Ascending aorta (tissue), 2 donors: Measurements from ENCODE around the gene PREX1. TPM values are rescaled to one million over a fixed set of nuclear protein-coding genes. Genes with fewer than 3 reads are reported as not detected.

Experiments used
- DNase-seq, 2 donors: peaks; one replicate each; pipeline ENCODE4 v3.0.0-alpha.2; 2019; ENCODE audit warnings: low spot score in 2 of 2
- H3K27ac ChIP-seq, 2 donors: fragments of 200-600 bp; sonication (generic); one replicate each; pipeline ENCODE4 v1.5.1; 2016 to 2017; ENCODE audit warnings: mild to moderate bottlenecking in 1 of 2
- H3K27me3 ChIP-seq: fragments of 200-600 bp; sonication (generic); one replicate; pipeline ENCODE4 v1.5.1; 2017
- H3K36me3 ChIP-seq, 2 donors: fragments of 200-600 bp; sonication (generic); one replicate each; pipeline ENCODE4 v1.5.1; 2016
- H3K4me1 ChIP-seq, 2 donors: fragments of 200-600 bp; sonication (generic); one replicate each; pipeline ENCODE4 v1.5.1; 2016 to 2017; ENCODE audit warnings: mild to moderate bottlenecking in 1 of 2
- H3K4me3 ChIP-seq, 2 donors: fragments of 200-600 bp; sonication (generic); one replicate each; pipeline ENCODE4 v1.5.1; 2016 to 2017; ENCODE audit warnings: mild to moderate bottlenecking in 1 of 2
- H3K9me3 ChIP-seq, 2 donors: fragments of 200-600 bp; sonication (generic); one replicate each; pipeline ENCODE4 v1.5.1; 2016
- intact Hi-C: fragments of 100-400 bp; cut with DNase I; formaldehyde crosslinking; loops from one replicate; pipeline ENCODE4 v1.15.1; 2023
- total RNA-seq: library from RNA; depleted of rRNA; stranded (reverse); fragments of >200 nt; gene quantifications from one replicate; pipeline ENCODE4 v1.1.0, GENCODE V29; 2016
- TF ChIP-seq, protein P1 (sequence below), 3 experiments: fragments of 200-600 bp in 2 of 3; fragments of 450-650 bp in 1 of 3; sonication (generic) in 2 of 3; IDR thresholded peaks; one replicate each; pipeline ENCODE4 v1.5.1; 2016 to 2019; ENCODE audit warnings: antibody characterized with exemption in 3 of 3, mild to moderate bottlenecking in 1 of 3, moderate library complexity in 1 of 3

The PREX1 gene
- total RNA-seq, 1 donor from 2014 or later: 75.4 TPM

DNA sequence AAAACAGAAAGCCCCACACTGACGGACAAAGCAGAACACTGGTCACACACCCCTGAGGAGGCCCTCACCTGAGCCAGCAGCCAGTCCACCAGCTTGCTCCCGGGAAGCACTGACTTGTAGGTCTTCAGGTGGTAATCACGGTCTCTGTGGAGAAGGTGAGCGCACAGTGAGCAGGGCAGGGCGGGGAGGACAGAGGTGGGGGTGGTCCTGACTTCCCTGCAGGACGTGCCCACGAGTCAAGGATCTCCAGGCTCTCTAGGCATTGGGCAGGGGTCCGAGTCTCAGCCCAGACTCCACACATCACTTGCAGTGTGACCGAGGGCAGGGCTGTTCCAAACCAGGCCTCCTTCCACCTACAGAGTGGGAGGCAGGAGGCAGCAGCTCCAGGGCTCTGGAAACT, 151.7 kb downstream of the PREX1 start:
- intact Hi-C loops: no loop called here
- DNase-seq: no peak
- TF ChIP-seq, protein P1, sequence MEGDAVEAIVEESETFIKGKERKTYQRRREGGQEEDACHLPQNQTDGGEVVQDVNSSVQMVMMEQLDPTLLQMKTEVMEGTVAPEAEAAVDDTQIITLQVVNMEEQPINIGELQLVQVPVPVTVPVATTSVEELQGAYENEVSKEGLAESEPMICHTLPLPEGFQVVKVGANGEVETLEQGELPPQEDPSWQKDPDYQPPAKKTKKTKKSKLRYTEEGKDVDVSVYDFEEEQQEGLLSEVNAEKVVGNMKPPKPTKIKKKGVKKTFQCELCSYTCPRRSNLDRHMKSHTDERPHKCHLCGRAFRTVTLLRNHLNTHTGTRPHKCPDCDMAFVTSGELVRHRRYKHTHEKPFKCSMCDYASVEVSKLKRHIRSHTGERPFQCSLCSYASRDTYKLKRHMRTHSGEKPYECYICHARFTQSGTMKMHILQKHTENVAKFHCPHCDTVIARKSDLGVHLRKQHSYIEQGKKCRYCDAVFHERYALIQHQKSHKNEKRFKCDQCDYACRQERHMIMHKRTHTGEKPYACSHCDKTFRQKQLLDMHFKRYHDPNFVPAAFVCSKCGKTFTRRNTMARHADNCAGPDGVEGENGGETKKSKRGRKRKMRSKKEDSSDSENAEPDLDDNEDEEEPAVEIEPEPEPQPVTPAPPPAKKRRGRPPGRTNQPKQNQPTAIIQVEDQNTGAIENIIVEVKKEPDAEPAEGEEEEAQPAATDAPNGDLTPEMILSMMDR (IDR thresholded peaks at IDR 0.05): no peak
- Histone ChIP-seq H3K27me3 (no peaks in the 10 kb centered on the region), H3K9me3 (no peaks in the 10 kb centered on the region), H3K4me1 (no peaks in the 10 kb centered on the region), H3K36me3 (peaks cover 53 to 56% of the 10 kb centered on the region in 2 donors), H3K27ac (no peak overlapping the region), H3K4me3 (no peak overlapping the region)

DNA sequence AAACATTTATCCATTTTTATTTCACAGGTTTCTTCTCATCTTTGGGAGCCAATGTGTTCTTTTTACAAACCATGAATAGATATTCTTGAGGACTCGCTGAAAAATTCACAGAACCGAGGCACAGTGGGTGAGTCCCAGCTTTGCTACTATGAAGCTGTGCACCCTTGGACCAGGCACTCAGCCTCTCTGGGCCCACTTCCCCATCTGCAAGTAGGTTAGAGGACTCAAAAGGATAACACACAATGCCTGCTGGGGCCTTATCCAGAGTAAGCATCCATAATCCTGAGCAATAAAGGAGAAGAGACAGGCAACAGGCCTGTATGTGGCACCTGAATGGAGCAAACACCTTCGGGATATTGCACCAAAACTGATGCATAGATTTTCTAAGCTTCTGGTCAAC, 153.3 kb downstream of the PREX1 start:
- H3K9me3 ChIP-seq: no peaks in the 10 kb centered on the region
- TF ChIP-seq, protein P1 (IDR thresholded peaks at IDR 0.05): no peak
- H3K27me3 ChIP-seq: no peaks in the 10 kb centered on the region
- H3K36me3 ChIP-seq: peaks cover 48 to 53% of the 10 kb centered on the region in 2 donors
- intact Hi-C loops: no loop called here
- no peak for DNase-seq
- H3K4me1 ChIP-seq: no peaks in the 10 kb centered on the region
- no peak overlapping the region for H3K27ac ChIP-seq
- no peak overlapping the region for H3K4me3 ChIP-seq

DNA sequence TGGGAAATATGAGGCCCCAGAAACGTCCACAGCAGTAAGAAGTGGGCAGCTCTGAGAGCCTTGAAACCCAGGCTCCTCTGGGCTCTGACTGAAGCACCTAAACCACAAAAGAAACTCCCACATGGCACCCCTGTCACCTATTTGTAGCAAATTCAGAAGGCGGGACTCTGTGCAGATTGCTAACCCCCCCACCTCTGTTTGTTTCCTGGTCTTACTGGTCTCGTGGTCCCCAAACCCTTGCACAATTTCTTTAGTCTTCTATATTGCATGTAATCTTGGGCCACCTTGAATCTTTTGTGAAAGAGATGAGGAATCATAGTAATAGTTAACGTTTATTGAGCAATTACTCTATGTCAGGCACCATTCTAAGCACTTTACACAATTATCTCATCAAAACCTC, 154.3 kb downstream of the PREX1 start:
- Histone ChIP-seq H3K4me3 (no peak overlapping the region), H3K27ac (no peak overlapping the region), H3K36me3 (peaks cover 39 to 43% of the 10 kb centered on the region in 2 donors), H3K27me3 (no peaks in the 10 kb centered on the region), H3K9me3 (no peaks in the 10 kb centered on the region), H3K4me1 (peaks cover 0 to 2% of the 10 kb centered on the region in 2 donors)
- intact Hi-C loops: no loop called here
- no peak for DNase-seq
- TF ChIP-seq, protein P1 (IDR thresholded peaks at IDR 0.05): no peak

DNA sequence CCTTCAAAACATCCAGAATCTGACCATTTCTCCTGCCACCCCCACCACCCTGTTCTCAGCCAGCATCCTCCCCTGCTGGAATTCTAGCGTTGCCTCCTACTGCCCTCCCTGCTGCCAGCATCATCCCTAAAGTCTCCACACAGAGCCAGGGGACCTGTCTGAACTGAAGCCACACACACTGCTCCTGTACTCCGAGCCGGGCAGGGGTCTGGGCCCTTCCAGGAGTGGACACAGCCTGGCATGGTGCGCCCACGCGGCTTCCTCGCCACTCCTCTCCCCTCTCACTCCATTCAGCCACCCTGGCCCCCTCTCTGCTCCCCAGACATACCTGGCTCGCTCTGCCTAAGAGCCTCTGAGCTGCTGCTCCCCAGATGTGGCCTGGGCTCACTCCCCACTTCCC, 155.5 kb downstream of the PREX1 start:
- no peaks in the 10 kb centered on the region for H3K9me3 ChIP-seq
- TF ChIP-seq, protein P1 (IDR thresholded peaks at IDR 0.05): no peak
- H3K27ac ChIP-seq: no peak overlapping the region
- H3K4me3 ChIP-seq: no peak overlapping the region
- no peaks in the 10 kb centered on the region for H3K27me3 ChIP-seq
- peaks cover 0 to 2% of the 10 kb centered on the region in 2 donors for H3K4me1 ChIP-seq
- DNase-seq: no peak
- H3K36me3 ChIP-seq: peaks cover 32% of the 10 kb centered on the region in 2 donors
- intact Hi-C loops: no loop called here

DNA sequence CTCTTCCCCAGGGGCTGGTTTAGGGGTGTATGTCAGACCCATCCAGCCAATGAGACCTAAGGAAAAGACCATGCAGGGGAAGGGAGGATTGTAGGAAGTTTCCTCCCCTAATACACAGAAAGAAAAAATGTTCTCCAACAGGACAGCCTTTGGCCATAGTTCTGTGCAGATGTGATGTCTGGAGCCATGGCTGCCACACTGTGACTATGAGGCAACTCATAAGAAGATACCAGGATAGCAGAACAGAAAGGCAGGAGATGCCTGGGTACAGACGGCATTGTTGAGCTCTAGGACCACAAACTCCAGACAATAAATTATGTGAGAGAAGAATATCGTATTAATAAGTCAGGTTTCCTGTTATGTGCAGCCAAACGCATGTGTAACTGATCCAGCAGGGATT, 156.7 kb downstream of the PREX1 start:
- H3K4me1 ChIP-seq: peaks cover 0 to 2% of the 10 kb centered on the region in 2 donors
- H3K9me3 ChIP-seq: no peaks in the 10 kb centered on the region
- no peak overlapping the region for H3K27ac ChIP-seq
- peaks cover 22 to 25% of the 10 kb centered on the region in 2 donors for H3K36me3 ChIP-seq
- no peak overlapping the region for H3K4me3 ChIP-seq
- H3K27me3 ChIP-seq: no peaks in the 10 kb centered on the region
- no peak for DNase-seq
- intact Hi-C loops: no loop called here
- TF ChIP-seq, protein P1 (IDR thresholded peaks at IDR 0.05): no peak
